ENCODE data around the gene TRMT13.

TRMT13 gene

DNA sequence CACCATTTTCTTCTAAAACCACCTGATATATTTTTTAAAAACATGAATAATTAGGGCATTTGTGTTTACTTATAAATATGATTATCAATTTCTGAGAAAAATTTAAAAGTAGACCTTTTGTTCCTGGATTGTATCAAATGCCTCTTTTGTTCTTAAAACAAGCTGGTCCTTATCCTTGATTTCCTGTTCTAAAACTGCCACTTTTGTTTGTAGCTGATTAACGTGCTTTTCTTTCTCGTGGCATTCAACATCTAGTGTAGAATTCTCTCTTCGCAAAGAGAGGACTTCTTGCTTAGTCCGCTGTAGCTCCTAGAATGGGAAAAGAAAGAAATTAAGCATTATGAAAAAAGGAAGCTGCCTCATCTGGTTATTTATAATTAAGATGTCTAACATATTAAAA lies 25.3 kb upstream of the TRMT13 start:
- no peak overlapping the region for H3K27ac ChIP-seq
- TF ChIP-seq ZFX (IDR thresholded peaks at IDR 0.05) = no peak
- TF ChIP-seq, protein P1, sequence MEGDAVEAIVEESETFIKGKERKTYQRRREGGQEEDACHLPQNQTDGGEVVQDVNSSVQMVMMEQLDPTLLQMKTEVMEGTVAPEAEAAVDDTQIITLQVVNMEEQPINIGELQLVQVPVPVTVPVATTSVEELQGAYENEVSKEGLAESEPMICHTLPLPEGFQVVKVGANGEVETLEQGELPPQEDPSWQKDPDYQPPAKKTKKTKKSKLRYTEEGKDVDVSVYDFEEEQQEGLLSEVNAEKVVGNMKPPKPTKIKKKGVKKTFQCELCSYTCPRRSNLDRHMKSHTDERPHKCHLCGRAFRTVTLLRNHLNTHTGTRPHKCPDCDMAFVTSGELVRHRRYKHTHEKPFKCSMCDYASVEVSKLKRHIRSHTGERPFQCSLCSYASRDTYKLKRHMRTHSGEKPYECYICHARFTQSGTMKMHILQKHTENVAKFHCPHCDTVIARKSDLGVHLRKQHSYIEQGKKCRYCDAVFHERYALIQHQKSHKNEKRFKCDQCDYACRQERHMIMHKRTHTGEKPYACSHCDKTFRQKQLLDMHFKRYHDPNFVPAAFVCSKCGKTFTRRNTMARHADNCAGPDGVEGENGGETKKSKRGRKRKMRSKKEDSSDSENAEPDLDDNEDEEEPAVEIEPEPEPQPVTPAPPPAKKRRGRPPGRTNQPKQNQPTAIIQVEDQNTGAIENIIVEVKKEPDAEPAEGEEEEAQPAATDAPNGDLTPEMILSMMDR (conservative IDR thresholded peaks at IDR 0.05) = no peak

DNA sequence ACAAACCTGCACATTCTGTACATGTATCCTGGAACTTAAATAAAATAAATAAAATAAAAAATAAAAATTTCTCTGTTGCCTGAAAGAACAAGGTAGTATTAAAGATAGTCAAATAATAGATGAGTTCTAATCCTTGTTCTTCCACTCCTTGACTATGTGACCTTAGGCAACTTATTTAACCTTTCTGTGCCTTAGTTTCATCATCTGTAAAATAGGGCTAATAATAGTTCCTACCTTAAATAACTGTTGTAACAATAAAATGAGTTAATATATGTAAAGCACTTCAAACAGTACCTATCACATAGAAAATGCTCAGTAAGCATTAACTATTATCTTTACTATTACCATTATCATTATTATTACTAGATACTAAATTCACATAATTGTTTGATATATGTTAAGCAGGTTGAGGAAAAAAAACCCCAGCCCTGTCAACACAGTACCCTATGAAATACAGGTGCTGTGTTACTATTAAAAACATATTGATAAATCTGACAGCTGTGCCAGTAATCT lies 23.4 kb upstream of the TRMT13 start:
- no peak overlapping the region for H3K27ac ChIP-seq
- no peak for TF ChIP-seq ZFX (IDR thresholded peaks at IDR 0.05)
- TF ChIP-seq, protein P1 (conservative IDR thresholded peaks at IDR 0.05) = no peak

DNA sequence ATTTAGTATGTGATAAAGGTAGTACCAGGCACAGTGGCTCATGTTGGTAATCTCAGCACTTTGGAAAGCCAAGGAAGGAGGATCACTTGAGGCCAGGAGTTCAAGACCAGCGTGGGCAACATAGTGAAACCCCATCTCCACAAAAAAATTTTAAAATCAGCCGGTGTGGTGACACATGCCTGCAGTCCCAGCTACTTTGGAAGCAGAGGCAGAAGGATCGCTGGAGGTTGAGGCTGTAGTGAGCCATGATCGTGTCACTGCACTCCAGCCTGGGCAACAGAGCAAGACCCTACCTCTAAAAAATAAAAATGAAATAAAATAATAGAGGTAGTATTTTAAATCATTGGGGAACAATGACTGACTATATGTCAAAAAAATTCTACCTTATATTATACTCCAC lies 17.4 kb upstream of the TRMT13 start:
- no peak overlapping the region for H3K27ac ChIP-seq
- TF ChIP-seq ZFX (IDR thresholded peaks at IDR 0.05) = no peak
- TF ChIP-seq, protein P1 (conservative IDR thresholded peaks at IDR 0.05) = no peak

DNA sequence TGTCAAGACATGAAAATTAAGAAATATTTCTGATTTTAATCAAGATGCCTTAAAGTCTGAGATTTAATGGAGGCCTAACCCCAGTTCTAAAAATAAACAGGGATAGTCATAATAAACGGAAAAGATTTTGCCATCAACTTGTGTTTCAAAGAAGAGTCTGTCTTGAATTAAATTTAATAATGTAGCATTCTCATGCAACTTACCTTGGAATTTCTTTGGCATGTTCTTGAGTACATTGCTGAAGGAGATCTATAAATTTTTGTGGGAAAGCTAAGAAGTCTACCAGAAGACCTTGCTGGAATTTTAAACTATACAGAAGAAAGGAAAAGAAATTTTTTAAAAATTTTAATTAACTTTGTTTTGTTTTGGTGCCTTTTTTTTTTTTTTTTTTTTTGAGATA lies 10.8 kb upstream of the TRMT13 start:
- no peak for TF ChIP-seq ZFX (IDR thresholded peaks at IDR 0.05)
- TF ChIP-seq, protein P1 (conservative IDR thresholded peaks at IDR 0.05) = no peak
- no peak overlapping the region for H3K27ac ChIP-seq

DNA sequence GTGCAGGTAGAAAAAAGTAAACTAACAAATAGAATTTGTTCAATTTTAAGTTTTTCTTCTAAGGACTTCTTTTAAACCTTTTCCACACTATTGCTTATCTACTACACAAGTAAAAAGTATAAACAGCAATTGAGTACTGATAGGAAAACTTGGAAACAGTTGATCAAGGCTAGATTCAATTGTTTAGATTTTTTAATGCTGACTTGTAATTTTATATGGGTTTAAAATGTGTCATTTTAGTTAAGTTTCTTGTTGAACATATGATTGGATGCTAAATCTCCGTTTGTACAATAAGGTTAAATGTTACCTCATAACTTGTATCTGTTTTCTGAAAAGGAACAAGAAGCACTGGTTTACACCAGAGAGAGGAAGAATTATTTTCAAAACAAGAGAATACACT lies 5.7 kb upstream of the TRMT13 start:
- H3K27ac ChIP-seq = no peak overlapping the region

DNA sequence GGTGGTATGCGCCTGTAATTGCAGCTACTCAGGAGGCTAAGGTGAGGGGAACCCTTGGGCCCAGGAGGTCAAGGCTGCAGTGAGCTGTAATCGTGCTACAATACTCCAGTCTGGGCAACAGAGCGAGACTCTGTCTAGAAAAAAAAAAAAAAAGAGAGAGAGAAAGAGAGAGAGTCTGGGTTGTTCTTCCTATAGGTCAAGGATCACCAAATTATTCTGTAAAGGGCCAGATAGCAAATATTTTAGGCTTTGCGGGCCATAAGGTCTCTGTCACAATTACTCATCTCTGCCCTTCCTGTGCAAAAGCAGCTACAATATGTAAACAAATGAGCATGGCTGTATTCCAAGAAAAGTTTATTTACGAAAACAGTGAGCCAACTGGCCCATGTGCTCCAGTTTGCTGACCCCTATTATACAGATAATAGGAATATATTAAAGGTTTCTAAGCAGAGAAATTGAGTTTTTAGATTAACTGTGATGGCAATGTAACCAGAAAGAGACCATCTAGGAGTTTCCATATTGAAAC lies 2.3 kb upstream of the TRMT13 start:
- TF ChIP-seq ZFX (IDR thresholded peaks at IDR 0.05) = no peak
- TF ChIP-seq, protein P1 (conservative IDR thresholded peaks at IDR 0.05) = no peak
- H3K27ac ChIP-seq = peak overlapping the region; percentile 9; the same call in 1 of the 2 replicates

More for the DNA sequence above, 5.7 kb upstream of the TRMT13 start:
- TF ChIP-seq ZFX (IDR thresholded peaks at IDR 0.05) = no peak
- TF ChIP-seq, protein P1 (conservative IDR thresholded peaks at IDR 0.05) = no peak

DNA sequence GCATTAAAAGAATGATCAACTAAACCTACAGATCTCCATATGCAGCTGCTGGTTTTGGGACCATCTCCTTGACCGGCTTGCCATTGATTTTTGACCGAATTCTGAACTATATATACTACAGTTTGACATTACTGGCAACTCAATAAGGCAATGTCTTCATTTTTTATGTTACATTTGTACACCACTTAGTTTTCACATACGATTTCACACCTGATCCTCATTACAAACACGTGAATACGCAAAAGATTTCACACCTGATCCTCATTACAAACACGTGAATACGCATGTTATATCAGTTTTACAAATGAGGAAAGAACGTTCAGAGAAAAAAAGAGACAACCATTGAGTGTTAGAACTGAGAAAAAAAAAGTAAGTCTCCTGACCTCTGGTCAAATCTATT lies 1.3 kb upstream of the TRMT13 start:
- H3K27ac ChIP-seq = no peak overlapping the region
- TF ChIP-seq, protein P1 (conservative IDR thresholded peaks at IDR 0.05) = no peak
- no peak for TF ChIP-seq ZFX (IDR thresholded peaks at IDR 0.05)

All from C4-2B (cell line).